Measurements from ENCODE around the gene LARP7.
"Not testable (repeated sequence)": the region's sequence is repeated elsewhere in the genome, so short reads cannot be mapped to it uniquely, and the experiment has no call there.

The LARP7 gene

DNA sequence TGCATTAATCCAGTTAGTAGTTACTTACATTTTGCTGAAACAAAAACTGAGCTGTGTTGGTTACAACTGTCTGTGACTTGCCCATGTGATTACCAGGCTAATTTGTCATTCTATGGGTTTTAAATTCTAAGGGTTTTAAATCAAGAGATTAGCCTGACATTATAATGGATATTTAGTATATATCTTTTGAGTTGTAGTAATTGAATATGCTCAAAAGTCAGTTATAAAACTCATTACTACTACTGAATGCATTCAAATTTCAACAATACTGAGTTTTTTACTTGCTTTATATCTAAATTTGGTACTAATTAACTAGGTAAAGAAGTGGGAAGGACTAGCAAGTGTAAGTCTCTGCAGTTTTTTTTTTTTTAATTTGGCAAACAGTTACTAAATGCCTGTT lies 14.7 kb downstream of the LARP7 start:
- no peak for DNase-seq

DNA sequence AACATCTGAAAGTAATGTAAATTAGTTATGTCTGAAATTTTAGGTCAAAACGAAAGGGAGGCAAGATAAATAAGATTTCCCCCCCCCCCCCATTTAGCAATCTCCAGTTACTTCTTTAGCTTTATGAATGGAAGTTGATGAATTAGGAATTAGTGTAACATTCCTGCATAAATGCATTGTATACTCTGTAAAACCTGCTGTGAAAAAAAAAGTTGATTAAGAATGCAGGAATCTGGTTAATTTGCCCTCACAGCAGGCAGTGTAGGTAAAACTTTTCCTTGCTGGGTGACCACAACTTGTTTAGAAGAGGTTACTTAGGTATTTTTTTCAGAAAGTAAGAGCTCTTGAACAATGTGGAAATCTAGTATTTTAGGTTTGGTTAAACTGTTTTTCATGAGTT lies 15.3 kb downstream of the LARP7 start:
- no peak for DNase-seq

GRCh38 chr4:112655270-112655669 lies 18.3 kb downstream of the LARP7 start:
- no peak for DNase-seq

DNA sequence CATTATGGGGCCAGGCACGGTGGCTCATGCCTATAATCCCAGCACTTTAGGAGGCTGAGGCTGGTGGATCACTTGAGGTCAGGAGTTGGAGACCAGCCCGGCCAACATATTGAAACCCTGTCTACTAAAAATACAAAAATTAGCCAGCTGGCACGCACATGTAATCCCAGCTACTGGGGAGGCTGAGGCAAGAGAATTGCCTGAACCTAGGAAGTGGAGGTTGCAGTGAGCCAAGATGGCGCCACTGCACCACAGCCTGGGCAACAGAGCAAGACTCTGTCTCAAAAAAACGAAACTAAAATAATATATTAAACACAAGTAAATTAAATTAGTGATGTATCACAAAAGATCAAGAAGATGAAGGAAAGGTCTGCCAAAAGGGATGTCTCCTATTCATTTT lies 19.2 kb downstream of the LARP7 start:
- not testable (repeated sequence) for DNase-seq

DNA sequence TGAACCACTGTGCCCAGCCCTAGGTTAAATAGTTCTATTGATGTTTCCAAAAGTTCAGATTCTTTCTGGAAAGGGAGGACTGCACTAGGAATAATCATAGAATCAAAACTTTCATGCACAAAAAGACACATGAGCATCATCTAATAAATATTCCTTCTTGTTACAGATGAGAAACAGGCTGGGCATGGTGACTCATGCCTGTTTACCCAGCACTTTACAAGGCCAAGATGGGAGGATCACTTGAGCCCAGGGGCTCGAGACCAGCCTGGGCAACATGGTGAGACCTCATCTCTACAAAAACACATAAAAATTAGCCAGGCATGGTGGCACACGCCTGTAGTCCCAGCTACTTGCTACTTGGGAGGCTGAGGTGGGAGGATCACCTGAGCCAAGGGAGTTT lies 27.7 kb downstream of the LARP7 start:
- no peak for DNase-seq

GRCh38 chr4:112668131-112668530 lies 31.2 kb downstream of the LARP7 start:
- no peak for DNase-seq

- DNase-seq: no peak
Measured at GRCh38 chr4:112673076-112673475, 36.1 kb downstream of the LARP7 start.

DNA sequence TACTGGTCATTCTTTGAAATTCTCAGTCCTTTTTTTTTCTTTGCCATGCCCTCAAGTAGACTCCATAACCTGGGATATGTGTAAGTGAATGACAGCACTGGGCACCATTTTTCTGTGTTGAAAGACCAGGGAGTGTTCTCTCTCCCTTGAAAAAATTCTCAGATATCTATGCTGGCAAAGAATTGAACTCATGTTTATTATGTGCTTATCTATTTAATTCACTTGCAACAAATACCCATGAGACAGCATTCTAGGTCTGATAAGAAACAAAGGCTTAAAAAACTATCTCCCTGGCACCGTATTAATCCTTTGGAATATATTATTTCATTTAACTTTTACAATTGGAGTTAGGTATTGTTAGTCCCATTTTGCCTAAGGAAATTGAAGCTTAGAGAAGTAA lies 36.7 kb downstream of the LARP7 start:
- DNase-seq: no peak

DNA sequence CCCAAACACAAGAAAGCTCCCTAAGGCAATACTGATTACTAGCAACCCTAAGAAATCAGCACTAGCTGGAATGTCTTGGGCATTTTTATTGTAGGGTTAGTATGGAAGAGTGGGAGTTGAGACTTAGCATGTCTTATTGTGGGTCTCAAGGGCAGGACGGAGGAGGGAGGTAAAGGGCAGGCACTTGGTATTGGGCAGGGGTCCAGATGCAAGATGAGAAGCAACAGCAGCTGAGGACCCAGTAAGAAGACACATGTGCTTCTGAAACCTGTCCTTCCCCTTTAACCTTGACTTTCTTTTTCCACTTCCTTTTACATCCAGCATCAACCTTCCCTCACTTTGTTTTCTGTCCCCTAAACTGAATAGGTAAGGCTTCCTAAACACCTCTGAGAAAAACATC lies 37.4 kb downstream of the LARP7 start:
- no peak for DNase-seq

GRCh38 chr4:112677519-112678091 lies 40.7 kb downstream of the LARP7 start:
- DNase-seq: no peak

GRCh38 chr4:112680996-112681395 lies 44.1 kb downstream of the LARP7 start:
- no peak for DNase-seq

DNA sequence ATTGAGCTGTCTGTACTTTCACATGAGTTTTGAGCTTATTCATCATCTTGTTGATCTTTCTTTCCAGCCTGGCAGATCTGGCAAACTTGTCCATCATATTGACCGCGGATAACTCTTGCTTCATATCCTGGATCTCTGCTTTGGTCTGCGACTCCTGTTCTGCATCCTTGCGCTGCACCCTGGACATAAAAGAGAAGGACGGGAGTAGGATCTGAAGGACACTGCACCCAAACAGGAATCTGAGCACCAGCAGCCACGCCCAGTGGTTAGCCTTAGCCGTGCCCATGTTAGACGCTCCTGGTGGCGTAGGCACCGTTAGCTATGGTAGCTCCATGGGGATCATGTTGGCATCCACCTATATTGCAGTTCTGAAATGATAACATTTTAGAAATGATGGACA lies 56.6 kb downstream of the LARP7 start:
- no peak for DNase-seq

GRCh38 chr4:112700679-112701078 lies 63.7 kb downstream of the LARP7 start:
- no peak for DNase-seq

GRCh38 chr4:112702892-112703291 lies 65.9 kb downstream of the LARP7 start:
- DNase-seq: no peak

GRCh38 chr4:112704322-112704721 lies 67.4 kb downstream of the LARP7 start:
- no peak for DNase-seq

- DNase-seq: peak; percentile 7
Measured at GRCh38 chr4:112704991-112705845, 68.3 kb downstream of the LARP7 start.

DNA sequence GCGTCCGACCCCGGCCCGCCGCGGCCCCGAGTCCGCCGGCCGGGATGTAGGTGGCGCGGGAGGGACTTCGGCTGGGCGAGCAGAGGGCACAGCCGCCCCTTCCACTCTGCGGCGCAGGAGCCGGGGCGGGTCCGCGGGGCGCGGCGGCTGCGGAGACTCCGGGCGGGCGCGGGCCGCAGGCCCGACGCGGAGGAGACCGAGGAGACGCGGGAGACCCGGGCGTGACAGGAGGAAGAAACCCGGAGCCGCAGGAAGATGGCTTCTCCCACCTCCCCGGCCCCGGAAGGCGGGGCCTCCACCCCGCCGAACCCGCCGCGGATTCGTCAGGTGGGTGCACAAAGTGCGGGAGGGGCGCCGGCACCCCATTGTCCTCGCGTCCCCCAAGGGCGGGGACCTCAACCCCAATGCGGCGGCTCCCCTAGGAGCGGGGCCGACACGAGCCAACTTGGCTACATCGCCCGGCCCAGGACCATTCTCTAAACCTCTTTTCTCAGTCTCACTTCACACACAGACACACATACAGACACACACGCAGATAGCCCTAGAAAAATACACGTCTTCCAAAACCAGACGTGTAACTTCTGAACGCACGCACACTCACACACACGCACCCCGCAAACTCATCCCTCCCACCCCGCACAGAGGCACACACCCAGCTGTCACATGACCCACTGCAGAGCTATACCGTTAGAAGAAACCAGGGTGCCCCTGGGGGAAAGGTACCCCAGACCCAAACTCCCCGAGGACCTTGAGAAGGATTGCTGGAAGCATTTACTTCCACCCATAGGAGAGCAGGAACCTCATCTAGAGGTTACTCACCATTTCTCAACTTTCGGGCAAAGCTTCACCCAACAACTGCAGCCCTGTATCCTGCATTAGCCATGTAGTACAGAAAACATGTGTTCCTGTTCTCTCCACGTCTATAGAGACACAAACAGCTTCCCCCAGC lies 69.2 kb downstream of the LARP7 start:
- peak; percentile 27 for DNase-seq

- no peak for DNase-seq
Measured at GRCh38 chr4:112706840-112707207, 69.9 kb downstream of the LARP7 start.
